Parietal lobe (tissue), 1 donor: ENCODE results near the gene OMD. TPM values are rescaled to one million over a fixed set of nuclear protein-coding genes. Genes with fewer than 3 reads are reported as not detected.

ENCODE experiments used
- total RNA-seq: library from RNA; depleted of rRNA; stranded (reverse); fragments of >200 nt; gene quantifications from one replicate; pipeline ENCODE4 v1.2.3, GENCODE V29; 2014

The OMD gene, protein sequence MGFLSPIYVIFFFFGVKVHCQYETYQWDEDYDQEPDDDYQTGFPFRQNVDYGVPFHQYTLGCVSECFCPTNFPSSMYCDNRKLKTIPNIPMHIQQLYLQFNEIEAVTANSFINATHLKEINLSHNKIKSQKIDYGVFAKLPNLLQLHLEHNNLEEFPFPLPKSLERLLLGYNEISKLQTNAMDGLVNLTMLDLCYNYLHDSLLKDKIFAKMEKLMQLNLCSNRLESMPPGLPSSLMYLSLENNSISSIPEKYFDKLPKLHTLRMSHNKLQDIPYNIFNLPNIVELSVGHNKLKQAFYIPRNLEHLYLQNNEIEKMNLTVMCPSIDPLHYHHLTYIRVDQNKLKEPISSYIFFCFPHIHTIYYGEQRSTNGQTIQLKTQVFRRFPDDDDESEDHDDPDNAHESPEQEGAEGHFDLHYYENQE
- total RNA-seq: not detected

DNA sequence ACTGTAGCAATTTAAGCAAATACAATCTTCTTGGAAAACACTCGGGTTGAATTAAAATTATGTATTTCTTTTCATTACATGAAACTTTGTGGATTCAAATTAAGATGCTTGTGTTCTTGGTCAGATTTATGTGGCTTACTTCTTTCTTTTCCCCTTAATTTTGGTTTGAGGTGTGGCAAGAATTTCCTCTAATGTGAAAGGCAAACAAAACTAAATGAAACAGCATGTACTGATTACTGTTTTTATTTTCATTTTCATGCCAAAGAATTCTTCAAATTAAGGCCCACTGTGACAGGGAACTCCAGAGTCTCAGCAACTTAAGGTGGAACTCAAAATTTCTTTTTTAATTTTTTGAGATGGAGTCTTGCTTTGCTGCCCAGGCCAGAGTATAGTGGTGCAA, at the start of gene OMD:
OMD (minus strand) TSS at position 132 of the 400 bp plus-strand sequence. CDS start 6,913 bp downstream, outside the sequence.

DNA sequence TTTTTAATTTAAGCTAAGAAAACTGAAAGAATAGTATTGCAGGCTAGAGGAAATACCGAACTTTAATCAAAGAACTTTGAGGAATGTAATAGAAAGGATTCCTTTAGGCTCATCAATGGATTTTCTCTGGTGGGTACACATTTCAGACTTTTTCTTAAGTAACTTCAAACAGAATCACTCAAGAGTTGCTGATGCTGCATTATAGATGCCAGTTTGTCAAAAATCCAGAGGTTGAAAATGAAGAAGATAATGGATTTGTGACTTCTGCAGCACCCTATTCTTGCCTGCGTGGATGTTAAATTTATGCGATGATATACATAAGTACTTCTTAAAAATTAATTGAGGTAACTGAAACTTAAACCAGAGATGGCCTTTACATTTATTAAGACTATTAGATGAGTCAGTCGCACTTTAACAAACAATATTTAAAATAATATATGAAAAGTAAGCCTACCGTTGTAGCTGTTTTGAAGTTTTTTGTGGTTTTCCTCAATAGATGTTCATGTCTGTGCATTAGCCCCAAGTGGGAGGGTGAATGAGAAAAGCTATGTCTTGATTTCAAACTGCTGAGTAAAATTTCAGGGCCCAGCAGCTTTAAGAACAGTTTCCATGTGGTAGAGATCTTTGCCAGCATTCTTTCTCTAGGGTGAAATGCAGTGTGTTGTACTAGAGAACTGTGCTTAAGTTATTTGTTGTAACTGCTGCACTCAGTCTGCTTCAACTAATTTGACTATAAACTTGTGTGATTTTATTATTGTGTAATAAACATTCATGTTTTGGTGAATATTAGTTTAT, 20.0 kb downstream of the OMD start, which contains the start of gene OGN:
OGN (minus strand) TSS at position 537 of the 795 bp plus-strand sequence. CDS start 1,171 bp downstream, outside the sequence.

Other genes with a start within 250 kb of the OMD start
- 183 TPM for gene IARS1, start 130.8 kb downstream of the OMD start, total RNA-seq
- gene NOL8, start 99.1 kb downstream of the OMD start, total RNA-seq: 29.7 TPM
- 11.3 TPM for gene CENPP, start 98.5 kb downstream of the OMD start, total RNA-seq
- gene OGN, start 19.9 kb downstream of the OMD start, total RNA-seq: 1.6 TPM
- gene ASPN, start 58.0 kb upstream of the OMD start, total RNA-seq: 1.3 TPM
- 2.2 TPM for gene ECM2, start 111.5 kb upstream of the OMD start, total RNA-seq
- gene IPPK, start 245.7 kb upstream of the OMD start, total RNA-seq: 17.8 TPM